HG03064 (cell line): ENCODE results near the gene NKX3-2.
"Not testable (repeated sequence)": the region's sequence is repeated elsewhere in the genome, so short reads cannot be mapped to it uniquely, and the experiment has no call there.

Experiments
- ATAC-seq: cut with Tn5 transposase; IDR thresholded peaks from one replicate; pipeline ENCODE4 v1.9.1; 2021; ENCODE audit warnings: low read depth; ENCODE audit not compliant: unreplicated experiment

NKX3-2 gene

GRCh38 chr4:13543839-13544605, at the start of gene NKX3-2:
TSS of gene NKX3-2 (minus strand) at chr4:13544508. CDS start at chr4:13544414, 94 bp downstream.
- no peak for ATAC-seq

- ATAC-seq, result no peak
These were observed 47.9 kb upstream of the NKX3-2 start for GRCh38 chr4:13592220-13592619.

GRCh38 chr4:13590766-13591165, 46.5 kb upstream of the NKX3-2 start:
- ATAC-seq, result no peak

GRCh38 chr4:13588954-13589353, 44.6 kb upstream of the NKX3-2 start:
- no peak for ATAC-seq

DNA sequence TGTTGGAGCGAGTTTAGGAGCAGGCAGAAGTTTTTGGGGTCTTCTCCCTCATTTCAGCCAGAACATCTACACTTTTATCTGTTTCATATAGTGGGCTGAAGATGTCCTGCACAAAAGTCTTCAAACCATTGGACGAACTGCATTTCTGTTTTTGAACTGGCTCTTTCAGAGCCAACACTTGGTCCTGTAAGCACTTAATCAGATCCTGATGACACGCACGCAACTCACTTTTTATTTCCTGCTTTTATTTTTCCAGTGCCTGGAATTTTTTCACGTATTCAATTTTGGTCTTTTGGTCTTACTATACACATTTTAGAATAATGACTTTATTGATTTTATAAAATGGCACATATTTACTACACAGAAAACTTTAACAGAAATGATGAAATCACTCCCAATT, 40.2 kb upstream of the NKX3-2 start:
- ATAC-seq, result no peak

DNA sequence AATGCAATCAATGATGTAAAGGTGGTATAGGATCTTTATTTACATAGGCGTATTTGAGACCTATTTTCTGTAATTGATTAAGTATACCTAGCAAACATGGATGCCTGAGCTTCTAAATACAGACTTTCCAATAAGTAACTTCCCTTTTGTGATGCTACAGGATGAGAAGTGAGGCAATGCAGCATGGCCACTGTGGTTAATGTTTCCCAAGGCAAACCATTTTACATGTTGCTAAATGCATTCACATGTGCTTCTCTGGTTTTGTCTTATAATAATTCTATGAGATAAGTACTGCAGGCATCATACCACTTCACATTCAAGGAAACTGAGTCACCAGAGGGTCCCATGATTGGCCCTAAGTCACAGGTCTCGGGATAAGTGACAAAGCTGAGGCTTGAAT, 35.7 kb upstream of the NKX3-2 start:
- no peak for ATAC-seq

DNA sequence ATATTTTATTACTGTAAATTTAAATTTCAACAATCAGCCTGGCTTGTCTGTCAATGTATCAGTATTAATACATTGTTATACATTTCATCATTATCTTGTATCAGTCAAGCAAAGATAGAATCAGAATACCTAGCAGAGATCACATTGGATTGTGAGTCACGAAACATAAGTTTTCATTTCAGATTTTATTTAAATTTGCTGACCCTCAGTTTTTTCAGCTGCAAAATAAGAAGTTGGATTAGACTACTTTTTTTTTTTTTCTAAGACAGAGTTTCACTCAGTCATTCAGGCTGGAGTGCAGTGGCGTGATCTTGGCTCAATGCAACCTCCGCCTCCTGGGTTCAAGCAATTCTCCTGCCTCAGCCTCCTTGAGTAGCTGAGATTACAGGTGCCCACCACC, 33.4 kb upstream of the NKX3-2 start:
- ATAC-seq, result no peak

- no peak for ATAC-seq
These were observed 26.6 kb upstream of the NKX3-2 start for GRCh38 chr4:13570916-13571315.

DNA sequence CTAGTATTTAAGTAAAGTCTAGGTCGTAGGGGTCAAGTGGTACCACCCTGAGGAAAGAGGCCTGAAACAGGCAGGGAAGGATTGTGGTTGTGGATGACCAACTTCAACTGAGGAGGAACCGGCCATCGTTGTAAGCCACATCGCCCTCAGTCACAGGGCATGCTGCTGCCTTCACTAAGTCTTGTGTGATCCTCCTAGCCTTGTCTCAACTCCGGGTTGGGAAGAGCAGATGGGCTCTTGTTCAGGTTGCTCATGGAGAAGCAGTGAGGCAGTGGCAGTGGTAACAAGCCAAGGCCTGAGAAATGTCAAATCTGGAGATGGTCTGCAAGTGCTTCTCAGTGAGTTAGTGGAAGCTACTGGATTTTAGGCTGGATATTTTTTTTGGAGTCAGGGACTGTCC, 22.8 kb upstream of the NKX3-2 start:
- ATAC-seq, result no peak

DNA sequence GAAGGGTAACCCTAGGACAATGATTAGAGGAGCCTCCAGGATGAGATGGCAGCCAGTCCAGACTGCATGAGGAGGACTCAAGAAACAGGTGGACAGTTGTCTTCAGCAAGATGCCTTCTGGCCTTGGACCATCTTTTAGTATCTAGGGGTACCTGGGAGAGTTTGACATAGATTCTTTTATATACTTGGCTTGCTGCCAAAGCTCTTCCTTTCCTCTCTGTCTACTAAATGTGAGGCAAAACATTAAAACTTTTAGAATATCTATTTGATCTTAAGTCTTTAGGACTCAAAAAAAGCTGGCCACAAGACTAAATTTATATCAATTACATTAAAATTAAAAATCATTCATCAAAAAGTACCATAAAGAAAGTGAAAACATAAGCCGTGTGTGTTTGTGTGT, 18.6 kb upstream of the NKX3-2 start:
- ATAC-seq, result no peak

DNA sequence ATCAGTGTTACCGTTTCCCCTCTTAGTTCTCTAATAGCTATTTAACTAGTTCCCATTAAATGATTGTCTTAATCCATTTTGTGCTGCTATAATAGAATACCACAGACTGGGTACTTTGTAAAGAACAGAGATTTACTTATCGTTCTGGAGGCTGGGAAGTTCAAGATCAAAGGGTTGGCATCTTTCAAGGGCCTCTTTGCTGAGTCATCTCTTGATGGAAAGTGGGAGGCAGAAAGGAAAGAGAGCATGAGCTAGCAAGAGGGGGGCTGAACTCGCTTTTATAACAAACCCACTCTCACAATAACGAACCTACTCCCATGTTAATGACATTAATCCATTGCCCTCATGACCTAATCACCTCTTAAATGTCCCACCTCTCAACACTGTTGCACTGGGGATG, 17.4 kb upstream of the NKX3-2 start:
- ATAC-seq, result no peak

GRCh38 chr4:13560111-13560510, 15.8 kb upstream of the NKX3-2 start:
- not testable (repeated sequence) for ATAC-seq

- no peak for ATAC-seq
These were observed 15.1 kb upstream of the NKX3-2 start for GRCh38 chr4:13559413-13559812.

DNA sequence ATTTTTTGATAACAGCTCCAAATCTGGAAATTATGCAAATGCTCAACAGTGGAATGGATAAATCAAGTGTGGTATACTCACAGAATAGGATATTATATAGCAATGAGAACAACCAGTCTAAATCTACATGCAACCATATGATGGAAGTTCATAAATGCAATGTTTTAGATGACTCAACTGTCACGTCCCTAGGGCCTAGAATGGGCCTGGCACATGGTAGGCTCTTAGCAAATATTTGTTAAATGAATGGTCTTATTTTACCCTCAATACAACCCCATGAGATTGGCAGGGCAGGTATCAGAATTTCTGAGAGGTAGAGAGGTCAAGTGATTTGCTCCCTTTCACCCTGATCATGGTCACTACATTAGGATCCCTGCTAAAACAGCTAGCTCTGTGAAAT, 14.6 kb upstream of the NKX3-2 start:
- ATAC-seq, result no peak

GRCh38 chr4:13555325-13555724, 11.0 kb upstream of the NKX3-2 start:
- no peak for ATAC-seq

DNA sequence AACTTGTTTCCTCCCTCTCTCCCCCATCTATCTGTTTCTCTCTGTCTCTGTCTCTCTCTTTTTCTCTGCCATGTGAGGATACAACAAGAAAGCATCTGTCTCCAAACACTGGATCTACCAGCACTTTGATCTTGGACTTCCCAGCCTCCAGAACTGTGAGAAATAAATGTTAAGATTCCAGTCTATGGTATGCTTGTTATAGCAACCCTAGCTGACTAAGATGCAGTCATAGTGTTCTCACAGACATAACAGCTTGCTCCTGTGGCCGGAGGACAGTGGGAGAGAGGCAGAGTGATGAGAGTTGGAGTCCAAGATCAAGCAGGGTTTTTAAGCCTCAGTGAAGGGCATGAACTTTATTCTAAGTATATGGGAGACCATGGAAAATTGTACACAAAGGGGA, 8.8 kb upstream of the NKX3-2 start:
- no peak for ATAC-seq

DNA sequence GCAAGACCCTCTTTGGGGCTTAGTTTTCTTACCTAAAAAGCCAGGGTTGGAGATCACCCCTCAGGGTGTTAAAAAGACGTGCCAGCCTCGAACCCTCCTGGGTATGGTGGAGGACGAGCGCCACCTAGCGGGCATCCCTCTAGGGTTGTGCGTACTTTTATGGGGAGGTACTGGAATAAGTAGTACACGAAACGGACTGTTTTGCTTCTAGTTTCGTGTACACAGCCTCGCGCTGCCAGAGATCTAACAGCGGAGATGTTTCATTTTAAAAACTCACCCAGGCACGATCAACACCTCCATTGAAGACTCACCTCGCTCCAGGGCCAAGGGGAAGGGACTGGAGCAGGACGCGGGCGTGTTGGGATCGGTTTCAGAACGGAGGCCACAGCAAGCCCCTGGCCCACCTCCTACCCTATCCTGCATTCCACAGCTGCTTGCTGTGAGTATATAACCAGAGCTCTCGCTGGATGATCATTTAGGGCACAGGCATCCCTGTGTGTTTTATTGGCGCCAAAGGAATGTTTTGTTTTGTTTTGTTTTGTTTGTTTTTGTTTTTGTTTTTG, 4.8 kb upstream of the NKX3-2 start:
- ATAC-seq, result peak; percentile 67

DNA sequence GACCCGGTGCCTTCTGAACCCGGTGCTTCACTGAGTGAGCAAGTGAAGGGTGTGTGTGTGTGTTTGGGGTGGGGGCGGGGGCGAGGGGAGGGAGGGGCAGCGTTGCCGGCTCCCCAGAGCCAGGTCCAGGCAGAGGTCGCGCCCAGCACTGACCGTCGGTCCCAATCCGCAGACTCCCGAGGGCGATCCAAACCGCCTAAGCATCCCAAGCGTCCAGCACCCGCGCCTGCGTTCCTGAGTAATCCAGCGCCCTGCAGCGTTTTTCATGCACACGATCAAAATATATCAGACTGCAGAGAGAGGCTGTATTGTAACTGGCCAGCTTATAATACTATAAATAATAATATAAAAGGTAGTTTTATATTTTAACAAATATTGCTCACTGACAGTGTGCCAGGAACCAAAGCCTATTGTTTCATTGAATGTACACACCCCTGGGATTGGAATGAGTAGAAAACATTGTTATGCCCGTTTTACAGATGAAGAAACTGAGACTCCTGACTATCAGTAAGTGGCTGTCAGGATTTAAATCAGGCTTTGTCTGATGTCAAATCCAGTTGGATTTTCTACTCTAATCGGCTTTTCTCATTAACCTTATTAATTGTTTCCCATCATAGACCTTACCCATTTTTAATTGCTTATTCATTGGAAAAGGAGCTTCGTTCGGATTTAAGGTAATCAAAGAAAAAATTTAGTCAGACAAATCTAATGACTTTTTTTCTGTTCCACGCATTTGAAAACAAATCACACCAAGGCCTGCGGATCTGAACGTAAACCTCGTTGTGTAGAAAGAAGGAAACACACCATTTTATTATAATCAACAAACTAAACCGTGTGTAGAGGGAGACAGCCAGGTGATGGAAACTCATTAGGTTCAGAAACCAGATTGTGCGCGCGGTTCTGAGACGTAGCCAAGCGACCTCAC, 4.0 kb upstream of the NKX3-2 start:
- ATAC-seq, result no peak

DNA sequence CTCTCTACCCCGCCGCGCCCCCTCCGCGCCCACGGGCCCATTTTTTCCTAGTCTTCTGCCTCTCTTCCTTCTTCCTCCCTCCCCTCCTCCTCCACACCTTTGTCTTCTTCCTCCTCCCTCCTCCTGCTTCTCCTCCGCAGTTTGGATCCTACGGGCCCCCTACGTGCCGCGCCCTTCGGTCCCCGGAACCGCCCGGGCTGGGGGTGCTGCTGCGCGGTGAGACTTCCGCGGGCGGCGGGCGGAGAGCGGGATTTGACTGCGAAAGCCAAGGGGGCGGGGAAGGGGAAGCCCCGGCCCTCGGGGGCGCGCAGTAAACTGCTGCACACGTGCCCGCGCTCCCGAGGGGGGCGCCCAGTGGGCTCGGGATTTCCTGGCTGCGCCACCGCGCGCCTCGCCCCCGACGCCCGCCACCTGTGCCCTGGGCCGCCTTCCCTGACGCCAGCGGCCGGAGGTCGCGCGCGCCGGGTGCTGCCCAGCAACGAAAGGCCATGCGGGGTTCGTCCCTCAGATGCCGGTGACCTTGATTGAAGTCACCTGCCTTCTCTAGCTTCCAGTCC, 3.3 kb upstream of the NKX3-2 start:
- ATAC-seq, result no peak

GRCh38 chr4:13546941-13547484, 2.7 kb upstream of the NKX3-2 start:
- ATAC-seq, result no peak
